ENCODE data around the gene PXDN. TPM values are rescaled to one million over a fixed set of nuclear protein-coding genes. Genes with fewer than 3 reads are reported as not detected.

PXDN gene
- total and polyA plus RNA-seq, 2 of the 13 experiments (the other 11 are each of a cell fraction or from before 2014, with no cell fraction given) = not detected

DNA sequence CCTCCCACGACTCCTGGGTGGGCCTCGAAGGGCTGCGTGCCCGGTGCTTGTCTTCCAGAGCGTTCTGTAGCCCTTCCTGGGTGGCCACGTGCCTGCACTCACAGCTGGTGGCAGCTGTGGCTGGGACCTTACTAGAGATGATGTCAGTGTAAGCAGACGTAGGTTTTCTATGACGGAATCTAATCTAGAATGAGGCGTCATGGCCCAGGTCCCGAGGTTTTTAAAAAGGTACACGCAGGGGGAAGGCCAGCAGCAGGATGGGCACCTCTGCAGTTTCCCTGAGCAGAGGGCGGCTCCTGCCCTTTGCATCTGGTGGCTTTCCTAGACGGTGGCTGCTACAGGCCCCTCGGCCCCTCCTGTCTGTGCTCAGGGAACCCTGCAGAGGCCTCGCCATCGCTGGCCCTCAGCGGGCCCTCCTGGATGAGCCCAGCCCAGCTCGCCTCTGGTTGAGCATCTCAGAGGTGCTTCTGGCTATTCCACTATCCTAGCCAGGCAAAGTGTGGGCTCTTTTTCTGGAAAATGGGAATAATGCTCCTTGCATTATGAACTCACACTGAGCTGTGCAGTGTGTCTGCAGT lies 49.6 kb upstream of the PXDN start:
- Histone ChIP-seq H3K27me3 (ENCODE audit: control insufficient read depth in 1 of 2, insufficient read depth in 2 of 2, low read length in 2 of 2) (peaks cover 13 to 85% of the 10 kb centered on the region in 2 experiments), H3K79me2 (ENCODE audit: insufficient read depth, low read length) (no peaks in the 10 kb centered on the region), H3K36me3 (replicated peaks in 1 of 2; ENCODE audit: control insufficient read depth in 1 of 2, insufficient read depth in 2 of 2, low read length in 2 of 2) (no peaks in the 10 kb centered on the region), H2AFZ (ENCODE audit: low read length) (no peak overlapping the region), H3K9ac (ENCODE audit: insufficient read depth, low read depth, low read length) (no peak overlapping the region), H3K27ac (ENCODE audit: extremely low read length, insufficient read depth, low read length) (no peak overlapping the region), H3K4me3 (replicated peaks in 1 of 3; ENCODE audit: insufficient read depth in 1 of 3, low read depth in 2 of 3, low read length in 3 of 3) (no peak overlapping the region), H3K9me3 (ENCODE audit: low read length) (no peaks in the 10 kb centered on the region), H3K4me1 (ENCODE audit: insufficient read depth, low read length) (no peaks in the 10 kb centered on the region), H3K4me2 (ENCODE audit: low read depth, low read length) (no peak overlapping the region), H4K20me1 (ENCODE audit: insufficient read depth, low read length) (no peaks in the 10 kb centered on the region)
- FAIRE-seq (no peak), ATAC-seq (no peak), DNase-seq (ENCODE audit: low spot score) (no peak)
- intact Hi-C loops (cut with micrococcal nuclease; ENCODE audit: unreplicated experiment) (no loop called here), in situ Hi-C loops (cut with HindIII; ENCODE audit: extremely low pct_ligation_motif_present, low pct_unique_long_range_greater_than_20kb) (no loop called here)
- ChIA-PET CTCF (ENCODE audit: low intra/inter-chr PET ratio, low total read pairs) (no interaction called here), POLR2A (no interaction called here)
- no TSS peak for BruUV-seq (replicated peaks)
- 13% methylated on average over 14 of the region's 18 CpGs for WGBS (ENCODE audit: low lambda C conversion rate)
- TF ChIP-seq KMT2B (CRISPR knock-in tag; IDR thresholded peaks at IDR 0.05) (no peak), ZNF615 (CRISPR knock-in tag; IDR thresholded peaks at IDR 0.05; ENCODE audit: borderline replicate concordance) (no peak), SOX5 (CRISPR knock-in tag; IDR thresholded peaks at IDR 0.05; ENCODE audit: borderline replicate concordance) (no peak), ZNF382 (CRISPR knock-in tag; IDR thresholded peaks at IDR 0.05; ENCODE audit: borderline replicate concordance) (no peak), ZNF652 (CRISPR knock-in tag; IDR thresholded peaks at IDR 0.05; ENCODE audit: borderline replicate concordance, low read depth) (no peak), RFX1 (IDR thresholded peaks at IDR 0.05) (no peak), MXD3 (CRISPR knock-in tag; IDR thresholded peaks at IDR 0.05) (no peak), NCOA2 (CRISPR knock-in tag; IDR thresholded peaks at IDR 0.05) (no peak), ZNF569 (CRISPR knock-in tag; IDR thresholded peaks at IDR 0.05; ENCODE audit: borderline replicate concordance) (no peak)
- TF ChIP-seq, protein P1, sequence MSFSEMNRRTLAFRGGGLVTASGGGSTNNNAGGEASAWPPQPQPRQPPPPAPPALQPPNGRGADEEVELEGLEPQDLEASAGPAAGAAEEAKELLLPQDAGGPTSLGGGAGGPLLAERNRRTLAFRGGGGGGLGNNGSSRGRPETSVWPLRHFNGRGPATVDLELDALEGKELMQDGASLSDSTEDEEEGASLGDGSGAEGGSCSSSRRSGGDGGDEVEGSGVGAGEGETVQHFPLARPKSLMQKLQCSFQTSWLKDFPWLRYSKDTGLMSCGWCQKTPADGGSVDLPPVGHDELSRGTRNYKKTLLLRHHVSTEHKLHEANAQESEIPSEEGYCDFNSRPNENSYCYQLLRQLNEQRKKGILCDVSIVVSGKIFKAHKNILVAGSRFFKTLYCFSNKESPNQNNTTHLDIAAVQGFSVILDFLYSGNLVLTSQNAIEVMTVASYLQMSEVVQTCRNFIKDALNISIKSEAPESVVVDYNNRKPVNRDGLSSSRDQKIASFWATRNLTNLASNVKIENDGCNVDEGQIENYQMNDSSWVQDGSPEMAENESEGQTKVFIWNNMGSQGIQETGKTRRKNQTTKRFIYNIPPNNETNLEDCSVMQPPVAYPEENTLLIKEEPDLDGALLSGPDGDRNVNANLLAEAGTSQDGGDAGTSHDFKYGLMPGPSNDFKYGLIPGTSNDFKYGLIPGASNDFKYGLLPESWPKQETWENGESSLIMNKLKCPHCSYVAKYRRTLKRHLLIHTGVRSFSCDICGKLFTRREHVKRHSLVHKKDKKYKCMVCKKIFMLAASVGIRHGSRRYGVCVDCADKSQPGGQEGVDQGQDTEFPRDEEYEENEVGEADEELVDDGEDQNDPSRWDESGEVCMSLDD (CRISPR knock-in tag; IDR thresholded peaks at IDR 0.05; ENCODE audit: borderline replicate concordance) = no peak
- TF ChIP-seq, protein P2, sequence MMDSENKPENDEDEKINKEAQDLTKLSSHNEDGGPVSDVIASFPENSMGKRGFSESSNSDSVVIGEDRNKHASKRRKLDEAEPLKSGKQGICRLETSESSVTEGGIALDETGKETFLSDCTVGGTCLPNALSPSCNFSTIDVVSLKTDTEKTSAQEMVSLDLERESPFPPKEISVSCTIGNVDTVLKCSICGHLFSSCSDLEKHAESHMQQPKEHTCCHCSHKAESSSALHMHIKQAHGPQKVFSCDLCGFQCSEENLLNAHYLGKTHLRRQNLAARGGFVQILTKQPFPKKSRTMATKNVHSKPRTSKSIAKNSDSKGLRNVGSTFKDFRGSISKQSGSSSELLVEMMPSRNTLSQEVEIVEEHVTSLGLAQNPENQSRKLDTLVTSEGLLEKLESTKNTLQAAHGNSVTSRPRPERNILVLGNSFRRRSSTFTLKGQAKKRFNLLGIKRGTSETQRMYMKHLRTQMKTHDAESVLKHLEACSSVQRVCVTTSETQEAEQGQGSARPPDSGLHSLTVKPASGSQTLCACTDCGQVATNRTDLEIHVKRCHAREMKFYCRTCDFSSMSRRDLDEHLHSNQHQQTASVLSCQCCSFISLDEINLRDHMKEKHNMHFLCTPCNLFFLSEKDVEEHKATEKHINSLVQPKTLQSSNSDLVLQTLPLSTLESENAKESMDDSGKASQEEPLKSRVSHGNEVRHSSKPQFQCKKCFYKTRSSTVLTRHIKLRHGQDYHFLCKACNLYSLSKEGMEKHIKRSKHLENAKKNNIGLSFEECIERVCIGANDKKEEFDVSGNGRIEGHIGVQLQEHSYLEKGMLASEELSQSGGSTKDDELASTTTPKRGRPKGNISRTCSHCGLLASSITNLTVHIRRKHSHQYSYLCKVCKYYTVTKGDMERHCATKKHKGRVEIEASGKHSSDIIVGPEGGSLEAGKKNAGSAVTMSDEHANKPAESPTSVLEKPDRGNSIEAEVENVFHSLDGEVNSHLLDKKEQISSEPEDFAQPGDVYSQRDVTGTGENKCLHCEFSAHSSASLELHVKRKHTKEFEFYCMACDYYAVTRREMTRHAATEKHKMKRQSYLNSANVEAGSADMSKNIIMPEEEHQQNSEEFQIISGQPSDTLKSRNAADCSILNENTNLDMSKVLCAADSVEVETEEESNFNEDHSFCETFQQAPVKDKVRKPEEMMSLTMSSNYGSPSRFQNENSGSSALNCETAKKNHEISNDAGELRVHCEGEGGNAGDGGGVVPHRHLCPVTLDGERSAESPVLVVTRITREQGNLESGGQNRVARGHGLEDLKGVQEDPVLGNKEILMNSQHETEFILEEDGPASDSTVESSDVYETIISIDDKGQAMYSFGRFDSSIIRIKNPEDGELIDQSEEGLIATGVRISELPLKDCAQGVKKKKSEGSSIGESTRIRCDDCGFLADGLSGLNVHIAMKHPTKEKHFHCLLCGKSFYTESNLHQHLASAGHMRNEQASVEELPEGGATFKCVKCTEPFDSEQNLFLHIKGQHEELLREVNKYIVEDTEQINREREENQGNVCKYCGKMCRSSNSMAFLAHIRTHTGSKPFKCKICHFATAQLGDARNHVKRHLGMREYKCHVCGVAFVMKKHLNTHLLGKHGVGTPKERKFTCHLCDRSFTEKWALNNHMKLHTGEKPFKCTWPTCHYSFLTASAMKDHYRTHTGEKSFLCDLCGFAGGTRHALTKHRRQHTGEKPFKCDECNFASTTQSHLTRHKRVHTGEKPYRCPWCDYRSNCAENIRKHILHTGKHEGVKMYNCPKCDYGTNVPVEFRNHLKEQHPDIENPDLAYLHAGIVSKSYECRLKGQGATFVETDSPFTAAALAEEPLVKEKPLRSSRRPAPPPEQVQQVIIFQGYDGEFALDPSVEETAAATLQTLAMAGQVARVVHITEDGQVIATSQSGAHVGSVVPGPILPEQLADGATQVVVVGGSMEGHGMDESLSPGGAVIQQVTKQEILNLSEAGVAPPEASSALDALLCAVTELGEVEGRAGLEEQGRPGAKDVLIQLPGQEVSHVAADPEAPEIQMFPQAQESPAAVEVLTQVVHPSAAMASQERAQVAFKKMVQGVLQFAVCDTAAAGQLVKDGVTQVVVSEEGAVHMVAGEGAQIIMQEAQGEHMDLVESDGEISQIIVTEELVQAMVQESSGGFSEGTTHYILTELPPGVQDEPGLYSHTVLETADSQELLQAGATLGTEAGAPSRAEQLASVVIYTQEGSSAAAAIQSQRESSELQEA (CRISPR knock-in tag; IDR thresholded peaks at IDR 0.05; ENCODE audit: not compliant biosample characterization) = no peak
- TF ChIP-seq, protein P3, sequence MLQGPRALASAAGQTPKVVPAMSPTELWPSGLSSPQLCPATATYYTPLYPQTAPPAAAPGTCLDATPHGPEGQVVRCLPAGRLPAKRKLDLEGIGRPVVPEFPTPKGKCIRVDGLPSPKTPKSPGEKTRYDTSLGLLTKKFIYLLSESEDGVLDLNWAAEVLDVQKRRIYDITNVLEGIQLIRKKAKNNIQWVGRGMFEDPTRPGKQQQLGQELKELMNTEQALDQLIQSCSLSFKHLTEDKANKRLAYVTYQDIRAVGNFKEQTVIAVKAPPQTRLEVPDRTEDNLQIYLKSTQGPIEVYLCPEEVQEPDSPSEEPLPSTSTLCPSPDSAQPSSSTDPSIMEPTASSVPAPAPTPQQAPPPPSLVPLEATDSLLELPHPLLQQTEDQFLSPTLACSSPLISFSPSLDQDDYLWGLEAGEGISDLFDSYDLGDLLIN (CRISPR knock-in tag; IDR thresholded peaks at IDR 0.05; ENCODE audit: borderline replicate concordance) = no peak
